ENCODE measurements around the gene LAMA1.
A peak's percentile ranks its signal among the peaks of the same experiment; 100 is the strongest.

LAMA1 gene

GRCh38 chr18:7117390-7118355 is at the start of gene LAMA1:
TSS of gene LAMA1 (minus strand) at chr18:7117797. CDS start at chr18:7117720, 77 bp downstream.
- peak within 1 kb of the TSS; percentile 46 for H3K4me3 ChIP-seq (ENCODE audit: low read depth, low read length)
- no peak for DNase-seq (ENCODE audit: low read depth)
- no peak for TF ChIP-seq CTCF (IDR thresholded peaks at IDR 0.05; ENCODE audit: control insufficient read depth, extremely low read depth, insufficient read depth)

DNA sequence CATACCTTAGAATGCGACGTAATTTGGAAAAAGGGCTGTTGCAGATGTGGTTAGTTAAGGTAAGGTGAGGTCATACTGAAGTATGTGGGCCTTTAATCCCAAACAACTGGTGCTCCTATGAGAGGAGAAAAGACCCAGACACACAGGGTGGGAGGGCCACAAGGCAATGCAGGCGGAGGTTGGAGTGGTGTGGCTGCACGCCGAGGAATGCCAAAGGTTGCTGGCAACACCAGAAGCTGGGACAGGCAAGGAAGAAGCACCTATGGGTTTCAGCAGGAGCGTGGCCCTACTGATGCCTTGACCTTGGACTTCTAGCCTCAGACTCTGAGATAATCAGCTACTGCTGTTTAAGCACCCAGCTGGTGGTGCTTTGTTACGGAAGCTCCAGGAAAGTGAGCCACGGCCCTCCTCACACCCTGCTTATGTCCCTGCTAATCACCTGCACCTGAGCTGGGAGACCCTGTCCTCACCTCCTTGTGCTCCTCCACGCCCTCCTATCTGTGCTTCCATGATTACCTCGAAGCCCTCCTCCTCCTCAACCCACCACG is 48.3 kb upstream of the LAMA1 start:
- no peak for TF ChIP-seq CTCF (IDR thresholded peaks at IDR 0.05; ENCODE audit: control insufficient read depth, extremely low read depth, insufficient read depth)
- H3K4me3 ChIP-seq (ENCODE audit: low read depth, low read length), result no peak overlapping the region
- DNase-seq (ENCODE audit: low read depth), result no peak

DNA sequence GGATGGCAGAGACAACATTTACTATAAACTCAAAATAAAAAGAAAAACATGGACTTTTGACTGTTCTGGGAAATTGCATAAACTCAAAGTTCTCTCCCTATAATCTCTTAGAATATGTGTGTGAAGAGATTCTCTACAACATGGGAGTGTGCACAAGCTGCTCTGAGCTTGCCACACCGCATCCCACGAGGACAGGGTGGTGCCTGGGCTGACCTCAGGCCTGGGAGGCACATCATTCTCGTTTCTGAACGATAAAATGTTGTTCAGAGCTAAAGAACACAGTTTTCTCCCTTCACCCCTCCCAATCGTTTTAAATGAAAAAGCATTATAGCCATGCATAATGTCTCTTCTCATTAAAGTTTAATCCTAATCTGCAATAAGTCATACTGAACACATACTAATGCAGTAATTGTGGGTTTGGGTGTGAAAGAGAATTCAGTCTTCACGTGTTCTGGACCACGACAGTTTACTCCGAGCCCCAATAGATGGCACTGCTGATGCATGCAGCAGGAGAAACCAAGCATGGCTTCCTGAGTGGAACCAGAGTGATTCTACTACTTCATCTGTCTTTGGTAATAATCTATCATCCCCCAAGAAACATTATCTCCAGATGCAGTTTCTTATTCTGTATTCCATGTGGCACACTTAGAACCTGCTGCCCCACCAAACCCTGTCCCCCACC is 46.9 kb upstream of the LAMA1 start:
- no peak for DNase-seq (ENCODE audit: low read depth)
- TF ChIP-seq CTCF (IDR thresholded peaks at IDR 0.05; ENCODE audit: control insufficient read depth, extremely low read depth, insufficient read depth), result peak; percentile 44
- H3K4me3 ChIP-seq (ENCODE audit: low read depth, low read length), result no peak overlapping the region

GRCh38 chr18:7158216-7158615 is 40.6 kb upstream of the LAMA1 start:
- TF ChIP-seq CTCF (IDR thresholded peaks at IDR 0.05; ENCODE audit: control insufficient read depth, extremely low read depth, insufficient read depth), result no peak
- no peak overlapping the region for H3K4me3 ChIP-seq (ENCODE audit: low read depth, low read length)
- no peak for DNase-seq (ENCODE audit: low read depth)

GRCh38 chr18:7157760-7158159 is 40.2 kb upstream of the LAMA1 start:
- no peak for TF ChIP-seq CTCF (IDR thresholded peaks at IDR 0.05; ENCODE audit: control insufficient read depth, extremely low read depth, insufficient read depth)
- H3K4me3 ChIP-seq (ENCODE audit: low read depth, low read length), result no peak overlapping the region
- no peak for DNase-seq (ENCODE audit: low read depth)

GRCh38 chr18:7155887-7156286 is 38.3 kb upstream of the LAMA1 start:
- TF ChIP-seq CTCF (IDR thresholded peaks at IDR 0.05; ENCODE audit: control insufficient read depth, extremely low read depth, insufficient read depth), result no peak
- no peak for DNase-seq (ENCODE audit: low read depth)
- no peak overlapping the region for H3K4me3 ChIP-seq (ENCODE audit: low read depth, low read length)
